Sigmoid colon (tissue), 4 donors: ENCODE results near the gene RAE1.

ENCODE experiments used
- CTCF ChIP-seq, 4 experiments: fragments of 450-650 bp in 3 of 4; fragments of 200-600 bp in 1 of 4; IDR thresholded peaks; one replicate each; pipeline ENCODE4 v1.5.1; 2016 to 2019; ENCODE audit warnings: antibody characterized with exemption in 4 of 4, mild to moderate bottlenecking in 3 of 4, moderate library complexity in 2 of 4
- EP300 ChIP-seq, 4 donors: sonication (generic); formaldehyde crosslinking; IDR thresholded peaks; one replicate each; pipeline ENCODE4 v1.6.1; 2017; ENCODE audit warnings: antibody characterized with exemption in 4 of 4
- POLR2A ChIP-seq, 2 donors: fragments of 450-650 bp; IDR thresholded peaks; one replicate each; pipeline ENCODE4 v1.6.1; 2016; ENCODE audit warnings: antibody characterized with exemption in 2 of 2, mild to moderate bottlenecking in 2 of 2, moderate library complexity in 2 of 2
- POLR2AphosphoS5 ChIP-seq, 4 donors: sonication (generic); formaldehyde crosslinking; IDR thresholded peaks; one replicate each; pipeline ENCODE4 v1.6.1; 2017; ENCODE audit warnings: antibody characterized with exemption in 4 of 4

GRCh38 chr20:57317789-57318371 lies 33.2 kb upstream of the RAE1 start:
- TF ChIP-seq CTCF (IDR thresholded peaks at IDR 0.05) (no peak), EP300 (IDR thresholded peaks at IDR 0.05) (no peak), POLR2AphosphoS5 (IDR thresholded peaks at IDR 0.05) (no peak), POLR2A (IDR thresholded peaks at IDR 0.05) (no peak)
